ENCODE measurements around the gene SSU72.

- no peak for TF ChIP-seq POLR2A (IDR thresholded peaks at IDR 0.05)
- no peak for TF ChIP-seq POLR2AphosphoS5 (IDR thresholded peaks at IDR 0.05)
- no peak for TF ChIP-seq CTCF (IDR thresholded peaks at IDR 0.05)
- no peak for TF ChIP-seq EP300 (IDR thresholded peaks at IDR 0.05)
Observed at GRCh38 chr1:1554926-1555915, 19.4 kb downstream of the SSU72 start.

Measured in stomach (tissue), 4 donors.